HG02840 (cell line): ENCODE measurements around the gene LLGL2.

Experiments
- ATAC-seq: cut with Tn5 transposase; IDR thresholded peaks from one replicate; pipeline ENCODE4 v1.9.1; 2021; ENCODE audit warnings: mild to moderate bottlenecking, moderate library complexity, moderate number of reproducible peaks; ENCODE audit not compliant: unreplicated experiment, low FRiP score

The LLGL2 gene

GRCh38 chr17:75505640-75506039 is 19.9 kb upstream of the LLGL2 start:
- ATAC-seq = no peak

- ATAC-seq = no peak
Measured at GRCh38 chr17:75506134-75506533, 19.4 kb upstream of the LLGL2 start.

- no peak for ATAC-seq
Measured at GRCh38 chr17:75506888-75507287, 18.6 kb upstream of the LLGL2 start.

- ATAC-seq = no peak
Measured at GRCh38 chr17:75507733-75508719, 17.5 kb upstream of the LLGL2 start.

- no peak for ATAC-seq
Measured at GRCh38 chr17:75508931-75509361, 16.6 kb upstream of the LLGL2 start.

- ATAC-seq = no peak
Measured at GRCh38 chr17:75509528-75510258, 15.8 kb upstream of the LLGL2 start.

GRCh38 chr17:75511270-75511609 is 14.3 kb upstream of the LLGL2 start:
- ATAC-seq = no peak

- no peak for ATAC-seq
Measured at GRCh38 chr17:75511610-75512575, 13.6 kb upstream of the LLGL2 start.

GRCh38 chr17:75512926-75513640 is 12.4 kb upstream of the LLGL2 start:
- ATAC-seq = no peak

GRCh38 chr17:75513641-75514000 is 11.9 kb upstream of the LLGL2 start:
- ATAC-seq = no peak

- no peak for ATAC-seq
Measured at GRCh38 chr17:75514299-75514918, 11.1 kb upstream of the LLGL2 start.

GRCh38 chr17:75514919-75515495 is 10.5 kb upstream of the LLGL2 start:
- no peak for ATAC-seq

- peak; percentile 56 for ATAC-seq
Measured at GRCh38 chr17:75515496-75516254, 9.8 kb upstream of the LLGL2 start, which contains the start of gene CASKIN2. Gene CASKIN2, minus strand, starts transcription at chr17:75515537. Its CDS starts 1,733 bp downstream, at chr17:75513804.

GRCh38 chr17:75516255-75516618 is 9.3 kb upstream of the LLGL2 start, which contains the start of gene TSEN54:
Gene TSEN54, plus strand, starts transcription at chr17:75516528. Its CDS starts 33 bp downstream, at chr17:75516561.
- peak; percentile 70 for ATAC-seq

- no peak for ATAC-seq
Measured at GRCh38 chr17:75516619-75517296, 8.7 kb upstream of the LLGL2 start.

- no peak for ATAC-seq
Measured at GRCh38 chr17:75517297-75517865, 8.1 kb upstream of the LLGL2 start.

GRCh38 chr17:75518201-75518600 is 7.3 kb upstream of the LLGL2 start:
- ATAC-seq = no peak
